ENCODE data around the gene IRX5. TPM values are rescaled to one million over a fixed set of nuclear protein-coding genes. Genes with fewer than 3 reads are reported as not detected.

Gene IRX5
- total RNA-seq, 2 experiments from 2014 or later = not detected

DNA sequence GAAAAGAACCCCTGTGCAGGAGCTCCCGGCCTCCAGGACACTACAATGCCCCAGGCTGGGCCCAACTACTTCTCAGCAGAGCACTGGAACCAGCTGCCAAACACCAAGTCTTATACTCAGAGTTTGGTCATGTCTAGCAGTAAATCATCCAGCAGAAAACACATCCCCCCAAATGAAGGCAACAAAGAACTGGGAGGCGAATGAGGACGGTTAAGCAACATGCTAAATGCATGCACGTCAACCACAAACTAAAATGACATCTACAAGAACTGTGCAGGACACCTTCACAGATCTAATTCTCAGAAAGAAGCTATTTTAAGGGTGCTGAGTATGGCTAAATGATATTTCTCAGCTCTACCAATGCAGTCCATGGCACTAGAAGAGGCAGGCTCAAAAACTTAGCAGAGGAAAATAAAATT, 7.6 kb upstream of the IRX5 start:
- Mint-ChIP-seq H3K4me1 (ENCODE audit: low read depth) (peaks cover 6% of the 10 kb centered on the region), H3K4me3 (no peak overlapping the region), H3K27ac (no peak overlapping the region), H3K36me3 (ENCODE audit: low read depth) (no peaks in the 10 kb centered on the region), H3K9me3 (no peaks in the 10 kb centered on the region), H3K27me3 (ENCODE audit: low read depth) (peaks cover 46% of the 10 kb centered on the region)
- CTCF ChIA-PET = no interaction called here
- intact Hi-C loops (cut with micrococcal nuclease) = loop anchor here (10.0 kb wide), 1 partner anchor 978 kb away; no protein-coding TSS in a partner anchor
- no peak for DNase-seq

GRCh38 chr16:54923988-54924387, 6.7 kb upstream of the IRX5 start:
- Mint-ChIP-seq H3K4me3 (no peak overlapping the region), H3K4me1 (ENCODE audit: low read depth) (peaks cover 7% of the 10 kb centered on the region), H3K9me3 (no peaks in the 10 kb centered on the region), H3K27me3 (ENCODE audit: low read depth) (peaks cover 41% of the 10 kb centered on the region), H3K27ac (no peak overlapping the region), H3K36me3 (ENCODE audit: low read depth) (no peaks in the 10 kb centered on the region)
- DNase-seq = no peak
- intact Hi-C loops (cut with micrococcal nuclease) = loop anchor here (10.0 kb wide), 1 partner anchor 979 kb away; no protein-coding TSS in a partner anchor
- CTCF ChIA-PET = no interaction called here

DNA sequence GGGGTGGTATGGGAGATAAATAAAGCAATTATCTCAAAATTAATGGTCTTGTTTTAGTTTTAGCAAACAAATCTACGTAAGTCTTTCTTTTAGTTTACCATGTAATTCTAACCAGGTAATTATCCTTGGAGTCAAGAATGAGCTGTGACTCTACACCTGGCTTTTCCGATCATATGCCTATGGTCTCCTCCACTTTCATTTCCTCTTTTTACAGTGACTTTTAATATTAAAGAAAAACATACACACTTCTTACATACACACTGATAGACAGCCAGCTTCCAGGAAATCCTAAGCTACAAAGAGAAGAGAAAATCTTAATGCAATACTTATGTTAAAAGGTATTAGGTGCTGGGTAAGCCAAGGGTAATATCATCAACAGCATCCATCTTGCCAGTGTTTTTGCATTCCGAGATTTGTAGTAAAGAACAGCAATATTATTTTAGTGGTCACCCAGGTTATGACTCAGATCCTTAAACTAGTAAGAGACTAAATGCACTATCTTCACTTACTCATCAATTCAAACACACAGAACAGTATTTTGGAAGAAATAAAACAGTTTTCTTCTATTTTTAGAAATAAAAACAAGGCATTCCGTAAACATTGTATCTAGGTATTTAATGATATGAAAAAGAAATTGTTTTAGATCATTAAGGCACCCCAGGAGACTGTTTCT, 4.4 kb upstream of the IRX5 start:
- CTCF ChIA-PET = interaction anchor here (0.5 kb wide), 1 partner anchor 930 kb away, joined by 3 read pairs; no protein-coding TSS in a partner anchor
- H3K36me3 Mint-ChIP-seq (ENCODE audit: low read depth) = no peaks in the 10 kb centered on the region
- no peak overlapping the region for H3K27ac Mint-ChIP-seq
- H3K9me3 Mint-ChIP-seq = no peaks in the 10 kb centered on the region
- H3K4me1 Mint-ChIP-seq (ENCODE audit: low read depth) = peaks cover 16% of the 10 kb centered on the region
- no peak overlapping the region for H3K4me3 Mint-ChIP-seq
- H3K27me3 Mint-ChIP-seq (ENCODE audit: low read depth) = peaks cover 51% of the 10 kb centered on the region
- no peak for DNase-seq
- intact Hi-C loops (cut with micrococcal nuclease) = loop anchor here (5.0 to 10.0 kb wide), 3 partner anchors 982 to 1389 kb away; no protein-coding TSS in a partner anchor

DNA sequence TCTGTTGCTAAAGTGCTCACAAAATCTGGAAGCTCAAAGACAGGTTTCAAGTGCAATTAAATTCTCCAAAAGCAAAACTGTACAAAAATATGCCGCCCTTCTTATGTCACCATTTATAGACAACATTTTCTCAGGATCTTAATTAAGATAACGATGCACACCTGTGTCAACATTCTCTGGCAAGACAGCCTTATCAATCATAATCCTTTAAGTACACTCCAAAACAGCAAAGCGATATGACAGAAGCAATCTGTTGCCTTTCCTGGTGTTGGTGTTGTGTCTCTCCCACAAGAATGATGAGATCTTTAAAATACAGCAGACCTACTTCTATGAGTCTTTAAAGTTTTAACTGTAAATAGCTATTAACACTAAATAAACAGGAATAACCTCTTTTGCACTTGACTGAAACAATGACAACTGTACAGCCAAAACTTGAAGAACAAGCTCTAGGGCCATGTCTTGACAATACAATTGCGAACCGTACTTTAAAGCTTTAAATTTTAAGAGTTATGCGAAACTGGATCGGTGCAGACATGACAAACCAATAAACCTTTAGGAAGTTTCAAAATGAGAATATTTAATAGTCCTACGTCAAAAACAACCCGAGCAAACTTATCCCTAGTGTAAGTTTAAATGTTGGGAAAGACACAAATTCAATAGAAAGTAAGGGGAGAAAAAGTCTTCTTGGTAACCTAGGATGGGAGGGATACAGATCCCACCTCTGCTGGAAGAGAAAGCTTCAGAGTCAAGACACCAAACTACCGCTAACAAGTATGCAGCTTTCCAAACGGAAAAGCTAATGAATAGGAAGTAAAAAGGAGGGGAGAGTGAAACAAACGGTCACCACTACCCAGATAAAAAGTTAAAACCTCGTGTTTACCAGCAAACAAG, 3.3 kb upstream of the IRX5 start:
- CTCF ChIA-PET = interaction anchor here (0.6 kb wide), 1 partner anchor 9 kb away, joined by 4 read pairs; no protein-coding TSS in a partner anchor
- H3K36me3 Mint-ChIP-seq (ENCODE audit: low read depth) = no peaks in the 10 kb centered on the region

GRCh38 chr16:54928016-54928356, 2.7 kb upstream of the IRX5 start:
- Mint-ChIP-seq H3K27ac (no peak overlapping the region), H3K4me1 (ENCODE audit: low read depth) (peaks cover 25% of the 10 kb centered on the region), H3K36me3 (ENCODE audit: low read depth) (no peaks in the 10 kb centered on the region), H3K9me3 (no peaks in the 10 kb centered on the region), H3K4me3 (peak overlapping the region; percentile 77), H3K27me3 (ENCODE audit: low read depth) (peaks cover 58% of the 10 kb centered on the region)
- intact Hi-C loops (cut with micrococcal nuclease) = loop anchor here (2.0 to 10.0 kb wide), 5 partner anchors 983 to 1391 kb away; no protein-coding TSS in a partner anchor
- peak; percentile 15 for DNase-seq
- CTCF ChIA-PET = interaction anchor here (0.6 kb wide), 1 partner anchor 8 kb away, joined by 4 read pairs; no protein-coding TSS in a partner anchor

More for the DNA sequence above, 3.3 kb upstream of the IRX5 start:
- Mint-ChIP-seq H3K4me3 (peak overlapping the region; percentile 77), H3K4me1 (ENCODE audit: low read depth) (peaks cover 22% of the 10 kb centered on the region), H3K27me3 (ENCODE audit: low read depth) (peaks cover 55% of the 10 kb centered on the region), H3K27ac (no peak overlapping the region), H3K9me3 (no peaks in the 10 kb centered on the region)
- intact Hi-C loops (cut with micrococcal nuclease) = loop anchor here (2.0 to 10.0 kb wide), 5 partner anchors 983 to 1390 kb away; no protein-coding TSS in a partner anchor
- no peak for DNase-seq

- no peaks in the 10 kb centered on the region for H3K9me3 Mint-ChIP-seq
- intact Hi-C loops (cut with micrococcal nuclease) = loop anchor here (1.0 to 10.0 kb wide), 6 partner anchors 984 to 1391 kb away; partner anchors contain the start of gene RPGRIP1L
- H3K27me3 Mint-ChIP-seq (ENCODE audit: low read depth) = peaks cover 59% of the 10 kb centered on the region
- no peaks in the 10 kb centered on the region for H3K36me3 Mint-ChIP-seq (ENCODE audit: low read depth)
- DNase-seq = peak; percentile 55
- H3K27ac Mint-ChIP-seq = no peak overlapping the region
- CTCF ChIA-PET = no interaction called here
- H3K4me1 Mint-ChIP-seq (ENCODE audit: low read depth) = peaks cover 25% of the 10 kb centered on the region
- H3K4me3 Mint-ChIP-seq = peak overlapping the region; percentile 77
Measured at GRCh38 chr16:54928411-54929089, 2.1 kb upstream of the IRX5 start.

- H3K27me3 Mint-ChIP-seq (ENCODE audit: low read depth) = peaks cover 65% of the 10 kb centered on the region
- intact Hi-C loops (cut with micrococcal nuclease) = loop anchor here (1.0 to 10.0 kb wide), 10 partner anchors 405 to 1392 kb away; partner anchors contain the start of gene RPGRIP1L
Measured at GRCh38 chr16:54929090-54930004, 1.3 kb upstream of the IRX5 start.

GRCh38 chr16:54930869-54931119, 129 bp downstream of the IRX5 start:
- no peak for DNase-seq
- peaks cover 32% of the 10 kb centered on the region for H3K4me1 Mint-ChIP-seq (ENCODE audit: low read depth)
- CTCF ChIA-PET = no interaction called here
- peak overlapping the region; percentile 75 for H3K4me3 Mint-ChIP-seq
- no peaks in the 10 kb centered on the region for H3K9me3 Mint-ChIP-seq
- no peak overlapping the region for H3K27ac Mint-ChIP-seq
- peaks cover 72% of the 10 kb centered on the region for H3K27me3 Mint-ChIP-seq (ENCODE audit: low read depth)
- intact Hi-C loops (cut with micrococcal nuclease) = loop anchor here (1.0 to 10.0 kb wide), 5 partner anchors 404 to 736 kb away; partner anchors contain the start of gene IRX3
- H3K36me3 Mint-ChIP-seq (ENCODE audit: low read depth) = no peaks in the 10 kb centered on the region

More at GRCh38 chr16:54929090-54930004, 1.3 kb upstream of the IRX5 start:
- Mint-ChIP-seq H3K9me3 (no peaks in the 10 kb centered on the region), H3K36me3 (ENCODE audit: low read depth) (no peaks in the 10 kb centered on the region), H3K27ac (no peak overlapping the region), H3K4me3 (peak overlapping the region; percentile 75), H3K4me1 (ENCODE audit: low read depth) (peaks cover 27% of the 10 kb centered on the region)
- CTCF ChIA-PET = no interaction called here
- DNase-seq = peak; percentile 98

GRCh38 chr16:54931120-54932014, 702 bp downstream of the IRX5 start:
- CTCF ChIA-PET = no interaction called here
- DNase-seq = no peak

DNA sequence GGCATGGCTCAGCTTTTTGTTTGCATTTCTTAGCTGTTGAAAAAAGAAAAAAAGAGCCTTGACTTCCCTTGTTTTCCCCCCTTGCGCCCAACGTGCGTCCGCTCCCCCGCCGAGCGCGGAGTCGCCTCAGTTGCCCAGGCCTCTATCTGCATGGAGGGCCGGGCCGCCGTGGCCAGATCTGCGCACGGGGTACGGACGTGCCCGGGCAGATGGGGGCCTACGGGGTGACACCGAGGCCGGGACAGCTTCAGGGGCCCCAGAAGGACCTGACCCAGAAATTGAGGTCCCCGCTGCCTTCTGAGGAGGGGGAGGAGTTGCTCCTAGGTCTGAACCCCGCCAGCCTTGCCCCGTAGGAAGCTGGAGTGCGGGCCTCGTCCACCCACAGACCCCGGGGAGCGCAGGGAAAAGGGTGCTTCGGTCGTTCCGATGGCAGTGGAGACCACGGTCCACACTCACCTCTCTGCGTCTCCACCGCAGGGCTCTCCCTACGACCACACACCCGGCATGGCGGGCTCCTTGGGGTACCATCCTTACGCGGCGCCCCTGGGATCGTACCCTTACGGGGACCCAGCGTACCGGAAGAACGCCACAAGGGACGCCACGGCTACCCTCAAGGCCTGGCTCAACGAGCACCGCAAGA, 1.5 kb downstream of the IRX5 start:
- Mint-ChIP-seq H3K27ac (no peak overlapping the region), H3K9me3 (no peaks in the 10 kb centered on the region), H3K36me3 (ENCODE audit: low read depth) (no peaks in the 10 kb centered on the region), H3K4me3 (no peak overlapping the region), H3K4me1 (ENCODE audit: low read depth) (peaks cover 37% of the 10 kb centered on the region), H3K27me3 (ENCODE audit: low read depth) (peaks cover 71% of the 10 kb centered on the region)
- intact Hi-C loops (cut with micrococcal nuclease) = loop anchor here (10.0 kb wide), 3 partner anchors 403 to 737 kb away; no protein-coding TSS in a partner anchor
- DNase-seq = no peak
- CTCF ChIA-PET = no interaction called here

More at GRCh38 chr16:54931120-54932014, 702 bp downstream of the IRX5 start:
- Mint-ChIP-seq H3K27me3 (ENCODE audit: low read depth) (peaks cover 70% of the 10 kb centered on the region), H3K4me3 (peak overlapping the region; percentile 21), H3K27ac (no peak overlapping the region), H3K4me1 (ENCODE audit: low read depth) (peaks cover 33% of the 10 kb centered on the region), H3K9me3 (no peaks in the 10 kb centered on the region), H3K36me3 (ENCODE audit: low read depth) (no peaks in the 10 kb centered on the region)
- intact Hi-C loops (cut with micrococcal nuclease) = loop anchor here (1.0 to 10.0 kb wide), 5 partner anchors 403 to 737 kb away; partner anchors contain the start of gene IRX3
